Kidney epithelial cell (primary cell): Measurements from ENCODE around the gene HOXB6. TPM values are rescaled to one million over a fixed set of nuclear protein-coding genes. Genes with fewer than 3 reads are reported as not detected.

Experiments
- DNase-seq: peaks from one replicate; pipeline ENCODE4 v3.0.0-alpha.2; 2010; ENCODE audit warnings: low read depth
- H3K27me3 ChIP-seq: 2 replicates; pipeline ENCODE4 v1.6.0; 2011; ENCODE audit warnings: low read length; ENCODE audit not compliant: control insufficient read depth, insufficient read depth
- H3K36me3 ChIP-seq: 2 replicates; pipeline ENCODE4 v1.5.1; 2011; ENCODE audit warnings: low read length; ENCODE audit not compliant: control insufficient read depth, insufficient read depth
- H3K4me3 ChIP-seq: 2 replicates; pipeline ENCODE4 v1.5.1; 2011; ENCODE audit warnings: low read depth, mild to moderate bottlenecking, control low read depth, low read length
- CTCF ChIP-seq: IDR thresholded peaks from 2 replicates; pipeline ENCODE4 v1.5.1; 2011; ENCODE audit warnings: mild to moderate bottlenecking, moderate library complexity, low read length, control low read depth, inconsistent platforms; ENCODE audit not compliant: insufficient read depth, poor library complexity, severe bottlenecking
- total RNA-seq: library from RNA; depleted of rRNA; stranded (reverse); fragments of >200 nt; gene quantifications from 2 replicates; pipeline ENCODE4 v1.2.3, GENCODE V29; 2015

The HOXB6 gene
- total RNA-seq, 1 donor from 2014 or later: 30.7 TPM

GRCh38 chr17:48624544-48625494, 20.0 kb upstream of the HOXB6 start:
- Histone ChIP-seq H3K4me3 (peak overlapping the region; percentile 88), H3K36me3 (no peaks in the 10 kb centered on the region), H3K27me3 (no peaks in the 10 kb centered on the region)
- no peak for DNase-seq
- TF ChIP-seq CTCF: no peak

- H3K4me3 ChIP-seq: peak overlapping the region; percentile 88
- H3K36me3 ChIP-seq: no peaks in the 10 kb centered on the region
Measured at GRCh38 chr17:48624118-48624517, 19.3 kb upstream of the HOXB6 start.

GRCh38 chr17:48623583-48623982, 18.8 kb upstream of the HOXB6 start:
- Histone ChIP-seq H3K36me3 (no peaks in the 10 kb centered on the region), H3K4me3 (peak overlapping the region; percentile 88), H3K27me3 (no peaks in the 10 kb centered on the region)
- DNase-seq: no peak
- TF ChIP-seq CTCF: no peak

More at GRCh38 chr17:48624118-48624517, 19.3 kb upstream of the HOXB6 start:
- DNase-seq: no peak
- TF ChIP-seq CTCF: no peak
- H3K27me3 ChIP-seq: no peaks in the 10 kb centered on the region

GRCh38 chr17:48622857-48623256, 18.1 kb upstream of the HOXB6 start:
- DNase-seq: no peak
- peak overlapping the region; percentile 88 for H3K4me3 ChIP-seq
- H3K27me3 ChIP-seq: peaks cover 3% of the 10 kb centered on the region
- H3K36me3 ChIP-seq: no peaks in the 10 kb centered on the region
- TF ChIP-seq CTCF: no peak

- no peaks in the 10 kb centered on the region for H3K36me3 ChIP-seq
- H3K27me3 ChIP-seq: peaks cover 6% of the 10 kb centered on the region
- no peak for DNase-seq
- no peak for TF ChIP-seq CTCF
- H3K4me3 ChIP-seq: peak overlapping the region; percentile 22
Measured at GRCh38 chr17:48621410-48622392, 16.9 kb upstream of the HOXB6 start.
